Smooth muscle cell (in vitro differentiated cells): ENCODE measurements around the gene GGT6. TPM values are rescaled to one million over a fixed set of nuclear protein-coding genes. Genes with fewer than 3 reads are reported as not detected.

ENCODE experiments used
- DNase-seq: peaks from one replicate; lab custom pipeline; 2025; ENCODE audit not compliant: unreplicated experiment; lab: John Stamatoyannopoulos, UW
- H2AFZ ChIP-seq: fragments of 200-600 bp; sonication (generic); 2 replicates; pipeline ENCODE4 v1.6.0; 2016; ENCODE audit warnings: antibody characterized with exemption, low read depth, mild to moderate bottlenecking
- H3F3A ChIP-seq: fragments of 200-600 bp; sonication (generic); 2 replicates; pipeline ENCODE4 v1.6.0; 2017; ENCODE audit warnings: antibody characterized with exemption, low read depth
- H3K27ac ChIP-seq: fragments of 200-600 bp; sonication (generic); 2 replicates; pipeline ENCODE4 v1.5.1; 2016; ENCODE audit warnings: low read depth, mild to moderate bottlenecking
- H3K27me3 ChIP-seq: fragments of 200-600 bp; sonication (generic); 2 replicates; pipeline ENCODE4 v1.6.1; 2016; ENCODE audit warnings: low read depth, mild to moderate bottlenecking
- H3K36me3 ChIP-seq: fragments of 200-600 bp; sonication (generic); 2 replicates; pipeline ENCODE4 v1.5.1; 2016; ENCODE audit warnings: low read depth
- H3K4me1 ChIP-seq: fragments of 200-600 bp; sonication (generic); 2 replicates; pipeline ENCODE4 v1.5.1; 2016; ENCODE audit warnings: low read depth
- H3K4me2 ChIP-seq: fragments of 200-600 bp; sonication (generic); 2 replicates; pipeline ENCODE4 v1.6.0; 2016; ENCODE audit warnings: mild to moderate bottlenecking
- H3K4me3 ChIP-seq: fragments of 200-600 bp; sonication (generic); 2 replicates; pipeline ENCODE4 v1.5.1; 2016; ENCODE audit warnings: mild to moderate bottlenecking
- H3K79me2 ChIP-seq: fragments of 200-600 bp; sonication (generic); 2 replicates; pipeline ENCODE4 v1.6.0; 2016; ENCODE audit warnings: low read depth, mild to moderate bottlenecking
- H3K9ac ChIP-seq: fragments of 200-600 bp; sonication (generic); 2 replicates; pipeline ENCODE4 v1.6.0; 2016; ENCODE audit warnings: low read depth
- H3K9me3 ChIP-seq: fragments of 200-600 bp; sonication (generic); replicated peaks from 2 replicates; pipeline ENCODE4 v1.5.1; 2016; ENCODE audit warnings: low read depth
- H4K20me1 ChIP-seq: fragments of 200-600 bp; sonication (generic); 2 replicates; pipeline ENCODE4 v1.6.0; 2016; ENCODE audit warnings: low read depth
- WGBS: methylation state at CpG from one replicate; pipeline ENCODE4 v1.1.7; 2016; ENCODE audit warnings: low lambda C conversion rate; 5-methylcytosine and 5-hydroxymethylcytosine counted together
- polyA plus RNA-seq: library from polyadenylated mRNA; unstranded; fragments of >200 nt; fragmentation: Nextera tagmentation; extraction: Ambion mirVana; gene quantifications from 2 replicates; pipeline ENCODE4 v1.2.1, GENCODE V29; 2016
- total RNA-seq: library from RNA; depleted of rRNA; stranded (reverse); fragments of >200 nt; gene quantifications from 2 replicates; pipeline ENCODE4 v1.2.3, GENCODE V29; 2014
- TF ChIP-seq, protein P1 (sequence below): fragments of 200-600 bp; sonication (generic); IDR thresholded peaks from 2 replicates; pipeline ENCODE4 v1.5.1; 2017; ENCODE audit warnings: borderline replicate concordance, mild to moderate bottlenecking, antibody characterized with exemption; ENCODE audit not compliant: insufficient read depth, poor library complexity, severe bottlenecking

The GGT6 gene
- total and polyA plus RNA-seq, 2 experiments from 2014 or later, result 0.27 TPM; not detected in 1

DNA sequence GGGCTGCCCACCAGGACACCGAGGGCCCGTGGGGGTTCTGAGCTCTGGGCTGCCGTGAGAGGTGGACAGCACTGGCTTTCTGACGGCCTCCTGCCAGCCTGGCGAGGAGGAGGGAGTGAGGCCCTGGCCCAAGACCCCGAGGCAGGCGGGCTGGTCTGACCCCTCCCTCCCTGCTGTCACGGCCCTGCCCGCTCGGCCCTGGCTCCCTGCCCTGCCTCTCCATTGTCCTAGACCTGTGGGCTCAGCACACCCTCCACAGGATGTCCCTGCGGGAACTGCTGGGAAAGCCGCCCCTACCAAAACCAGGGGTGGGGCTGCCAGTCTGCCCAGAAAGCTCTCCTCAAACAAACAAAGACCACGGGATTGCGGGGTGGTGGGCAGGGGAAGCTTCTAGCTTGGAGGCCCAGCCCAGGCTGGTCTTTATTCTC is 41.0 kb downstream of the GGT6 start:
- TF ChIP-seq, protein P1, sequence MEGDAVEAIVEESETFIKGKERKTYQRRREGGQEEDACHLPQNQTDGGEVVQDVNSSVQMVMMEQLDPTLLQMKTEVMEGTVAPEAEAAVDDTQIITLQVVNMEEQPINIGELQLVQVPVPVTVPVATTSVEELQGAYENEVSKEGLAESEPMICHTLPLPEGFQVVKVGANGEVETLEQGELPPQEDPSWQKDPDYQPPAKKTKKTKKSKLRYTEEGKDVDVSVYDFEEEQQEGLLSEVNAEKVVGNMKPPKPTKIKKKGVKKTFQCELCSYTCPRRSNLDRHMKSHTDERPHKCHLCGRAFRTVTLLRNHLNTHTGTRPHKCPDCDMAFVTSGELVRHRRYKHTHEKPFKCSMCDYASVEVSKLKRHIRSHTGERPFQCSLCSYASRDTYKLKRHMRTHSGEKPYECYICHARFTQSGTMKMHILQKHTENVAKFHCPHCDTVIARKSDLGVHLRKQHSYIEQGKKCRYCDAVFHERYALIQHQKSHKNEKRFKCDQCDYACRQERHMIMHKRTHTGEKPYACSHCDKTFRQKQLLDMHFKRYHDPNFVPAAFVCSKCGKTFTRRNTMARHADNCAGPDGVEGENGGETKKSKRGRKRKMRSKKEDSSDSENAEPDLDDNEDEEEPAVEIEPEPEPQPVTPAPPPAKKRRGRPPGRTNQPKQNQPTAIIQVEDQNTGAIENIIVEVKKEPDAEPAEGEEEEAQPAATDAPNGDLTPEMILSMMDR, result no peak
- Histone ChIP-seq H3K27me3 (no peaks in the 10 kb centered on the region), H3K27ac (no peak overlapping the region), H3K36me3 (no peaks in the 10 kb centered on the region), H3K4me3 (no peak overlapping the region), H3K79me2 (no peaks in the 10 kb centered on the region), H2AFZ (no peak overlapping the region), H3K9ac (no peak overlapping the region), H3F3A (no peaks in the 10 kb centered on the region), H3K9me3 (no peaks in the 10 kb centered on the region), H3K4me2 (no peak overlapping the region), H4K20me1 (no peaks in the 10 kb centered on the region), H3K4me1 (peaks cover 17% of the 10 kb centered on the region)
- DNase-seq, result no peak
- WGBS, result 89% methylated on average over 12 of the region's 14 CpGs

DNA sequence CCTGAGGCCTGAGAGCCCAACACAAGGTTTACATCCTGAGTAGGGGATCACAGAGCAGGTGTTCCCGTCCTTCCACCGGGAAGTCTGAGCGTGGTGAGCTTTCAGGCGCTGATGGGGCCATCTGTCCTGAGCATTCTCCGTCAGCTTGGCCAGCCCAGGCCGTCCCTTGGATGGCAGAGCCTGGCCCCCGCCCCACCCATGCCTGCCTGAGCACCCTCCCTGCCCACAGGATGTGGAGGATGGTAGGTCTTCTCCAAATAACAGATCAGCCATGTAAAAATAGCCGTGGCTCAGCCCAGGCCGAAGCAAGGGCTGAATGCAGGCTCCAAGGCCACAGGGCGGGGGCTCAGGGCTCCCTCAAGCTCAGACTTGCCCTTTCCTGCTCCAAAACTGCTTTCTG is 41.5 kb downstream of the GGT6 start:
- Histone ChIP-seq H3F3A (no peaks in the 10 kb centered on the region), H3K79me2 (no peaks in the 10 kb centered on the region), H2AFZ (no peak overlapping the region), H3K4me2 (no peak overlapping the region), H3K27ac (no peak overlapping the region), H3K36me3 (no peaks in the 10 kb centered on the region), H3K4me1 (peaks cover 21% of the 10 kb centered on the region), H3K27me3 (no peaks in the 10 kb centered on the region), H3K9me3 (no peaks in the 10 kb centered on the region), H4K20me1 (no peaks in the 10 kb centered on the region), H3K9ac (no peak overlapping the region), H3K4me3 (no peak overlapping the region)
- TF ChIP-seq, protein P1, result no peak
- DNase-seq, result no peak
- 95% methylated on average over 10 of the region's 10 CpGs for WGBS

DNA sequence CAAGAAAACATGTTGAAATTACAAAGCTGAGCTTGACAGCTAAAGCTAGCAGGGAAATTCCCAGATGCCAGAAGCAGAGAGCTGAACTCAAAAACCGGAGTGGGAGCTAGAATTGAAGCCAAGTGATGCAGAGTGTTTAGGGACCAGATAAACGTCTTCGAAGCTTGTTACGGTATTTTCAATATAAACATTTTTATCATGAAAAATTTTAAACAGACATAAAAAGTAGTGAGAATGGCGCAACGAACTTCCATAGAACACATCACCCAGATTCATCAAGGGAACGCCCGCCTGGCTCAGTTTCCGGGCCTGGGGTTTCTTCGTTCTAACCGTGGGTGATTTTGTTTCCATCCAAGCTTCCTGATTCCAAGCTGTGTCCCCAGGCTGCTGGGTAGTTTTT is 43.6 kb downstream of the GGT6 start:
- no peak overlapping the region for H3K9ac ChIP-seq
- no peaks in the 10 kb centered on the region for H3K9me3 ChIP-seq
- no peak overlapping the region for H3K27ac ChIP-seq
- H3K36me3 ChIP-seq, result no peaks in the 10 kb centered on the region
- no peaks in the 10 kb centered on the region for H3K79me2 ChIP-seq
- 48% methylated on average over 11 of the region's 11 CpGs for WGBS
- no peak for DNase-seq
- TF ChIP-seq, protein P1, result no peak
- H3K4me3 ChIP-seq, result no peak overlapping the region
- H4K20me1 ChIP-seq, result no peaks in the 10 kb centered on the region
- H2AFZ ChIP-seq, result no peak overlapping the region
- H3K4me2 ChIP-seq, result no peak overlapping the region
- no peaks in the 10 kb centered on the region for H3K27me3 ChIP-seq
- peaks cover 21% of the 10 kb centered on the region for H3K4me1 ChIP-seq
- H3F3A ChIP-seq, result no peaks in the 10 kb centered on the region

DNA sequence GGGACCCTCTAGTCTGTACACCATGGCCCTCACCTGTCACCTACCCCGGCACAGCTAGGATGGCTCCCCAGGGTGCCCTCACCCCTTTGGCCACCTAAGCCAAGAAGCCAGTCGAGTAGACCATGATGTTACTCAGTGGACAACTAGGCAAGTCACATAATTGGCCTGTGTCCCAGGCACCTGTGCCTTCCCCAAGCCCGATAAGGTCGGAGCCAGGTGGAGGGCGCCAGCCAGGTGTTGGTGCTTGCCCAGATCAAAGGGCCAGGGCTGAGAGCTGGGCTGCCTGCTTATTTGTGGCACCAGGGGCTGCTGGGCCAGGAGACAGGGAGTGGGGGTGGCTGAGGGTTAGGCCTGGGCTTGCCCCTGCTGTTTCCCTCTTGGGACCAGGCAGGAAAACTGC is 44.9 kb downstream of the GGT6 start:
- no peak overlapping the region for H3K4me3 ChIP-seq
- no peaks in the 10 kb centered on the region for H3F3A ChIP-seq
- no peaks in the 10 kb centered on the region for H4K20me1 ChIP-seq
- no peak overlapping the region for H3K9ac ChIP-seq
- H3K27me3 ChIP-seq, result no peaks in the 10 kb centered on the region
- DNase-seq, result no peak
- H3K4me2 ChIP-seq, result no peak overlapping the region
- H3K9me3 ChIP-seq, result no peaks in the 10 kb centered on the region
- H3K36me3 ChIP-seq, result no peaks in the 10 kb centered on the region
- TF ChIP-seq, protein P1, result no peak
- no peaks in the 10 kb centered on the region for H3K79me2 ChIP-seq
- no peak overlapping the region for H2AFZ ChIP-seq
- 90% methylated on average over 5 of the region's 5 CpGs for WGBS
- H3K4me1 ChIP-seq, result peaks cover 21% of the 10 kb centered on the region
- no peak overlapping the region for H3K27ac ChIP-seq
